Progenitor cell of endocrine pancreas (in vitro differentiated cells): ENCODE measurements around the gene SURF4. TPM values are rescaled to one million over a fixed set of nuclear protein-coding genes. Genes with fewer than 3 reads are reported as not detected.

Experiments used
- DNase-seq: peaks from one replicate; pipeline ENCODE4 v3.0.0; 2021; ENCODE audit warnings: low spot score; ENCODE audit not compliant: unreplicated experiment
- H3K27ac Mint-ChIP-seq: 2 replicates; pipeline ENCODE4 v1.8.0; 2021; ENCODE audit warnings: mild to moderate bottlenecking, moderate library complexity, mixed read lengths
- H3K27me3 Mint-ChIP-seq: 2 replicates; pipeline ENCODE4 v1.8.0; 2021; ENCODE audit warnings: mixed read lengths
- H3K36me3 Mint-ChIP-seq: 2 replicates; pipeline ENCODE4 v1.8.0; 2022; ENCODE audit warnings: mixed read lengths; ENCODE audit not compliant: insufficient read depth
- H3K4me1 Mint-ChIP-seq: 2 replicates; pipeline ENCODE4 v1.8.0; 2021; ENCODE audit warnings: low read depth, mixed read lengths
- H3K4me3 Mint-ChIP-seq: 2 replicates; pipeline ENCODE4 v1.8.0; 2021; ENCODE audit warnings: low read depth, mild to moderate bottlenecking, moderate library complexity, mixed read lengths
- H3K9me3 Mint-ChIP-seq: 2 replicates; pipeline ENCODE4 v1.8.0; 2021; ENCODE audit warnings: low read depth, mixed read lengths
- CTCF ChIP-seq: fragments of 200-600 bp; sonication (generic); IDR thresholded peaks from one replicate; pipeline ENCODE4 v1.5.0; 2021; ENCODE audit warnings: antibody characterized with exemption, mild to moderate bottlenecking; ENCODE audit not compliant: unreplicated experiment
- long read RNA-seq: library from polyadenylated mRNA; unstranded; transcript quantifications from one replicate; pipeline ENCODE4 v2.0.0, GENCODE V29; 2020
- total RNA-seq: library from RNA; stranded (reverse); gene quantifications from 2 replicates; pipeline ENCODE4 v1.2.1, GENCODE V29; 2021

SURF4 gene
- total RNA-seq = 120 and 122 TPM in 2 replicates
- long read RNA-seq, transcript SURF4-207 (5 exons, 2,863 nt) = minor isoform, 11 of 638 reads
- long read RNA-seq, transcript SURF4-202 (6 exons, 2,984 nt) = major isoform, 561 of 638 reads
- long read RNA-seq, partial matches to known transcripts = 21 of 638 reads
- long read RNA-seq, other reads (novel, unspliced or antisense) = 42 of 638 reads

- no peak for TF ChIP-seq CTCF
- Mint-ChIP-seq H3K27me3 (no peaks in the 10 kb centered on the region), H3K4me3 (peak within 1 kb of the TSS; percentile 91), H3K36me3 (no peaks in the 10 kb centered on the region), H3K9me3 (no peaks in the 10 kb centered on the region), H3K4me1 (peaks cover 14% of the 10 kb centered on the region), H3K27ac (peak within 1 kb of the TSS; percentile 96)
- peak; percentile 92 for DNase-seq
These were observed at the start of gene SURF4, which contains the start of gene STKLD1 for GRCh38 chr9:133375724-133376654. Gene SURF4, minus strand, starts transcription at chr9:133376060. Its CDS starts 91 bp downstream, at chr9:133375969. Gene STKLD1, plus strand, starts transcription at chr9:133376366. Its CDS starts 108 bp downstream, at chr9:133376474.

- Mint-ChIP-seq H3K9me3 (no peaks in the 10 kb centered on the region), H3K27ac (no peak overlapping the region), H3K36me3 (peaks cover 1% of the 10 kb centered on the region), H3K4me3 (no peak overlapping the region), H3K4me1 (peaks cover 10% of the 10 kb centered on the region), H3K27me3 (peaks cover 7% of the 10 kb centered on the region)
- TF ChIP-seq CTCF = no peak
- no peak for DNase-seq
These were observed 49.3 kb upstream of the SURF4 start for GRCh38 chr9:133425049-133425632.

GRCh38 chr9:133424187-133424586, 48.3 kb upstream of the SURF4 start:
- peaks cover 3% of the 10 kb centered on the region for H3K27me3 Mint-ChIP-seq
- no peak overlapping the region for H3K4me3 Mint-ChIP-seq
- no peak for DNase-seq
- peaks cover 3% of the 10 kb centered on the region for H3K36me3 Mint-ChIP-seq
- TF ChIP-seq CTCF = no peak
- H3K9me3 Mint-ChIP-seq = no peaks in the 10 kb centered on the region
- H3K27ac Mint-ChIP-seq = no peak overlapping the region
- H3K4me1 Mint-ChIP-seq = peaks cover 13% of the 10 kb centered on the region

DNA sequence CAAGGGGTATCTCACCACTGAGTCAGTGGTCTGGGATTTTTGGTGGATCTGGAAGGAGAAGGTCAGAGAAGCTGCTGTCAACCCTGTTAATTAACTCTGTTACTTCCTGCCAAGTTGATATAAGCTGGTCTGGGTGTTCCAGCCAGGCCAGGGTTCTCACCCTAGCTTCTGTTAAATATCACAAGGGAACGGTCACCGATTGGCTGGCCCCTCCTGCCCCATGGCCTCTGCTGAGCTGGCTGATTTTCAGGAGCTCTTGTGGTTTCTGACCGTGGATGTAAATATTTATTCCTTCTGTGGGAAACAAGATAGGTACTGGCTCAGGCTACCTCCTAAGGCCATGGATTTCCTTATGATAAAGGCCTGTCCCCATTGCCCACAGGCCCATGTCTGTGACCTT, 47.4 kb upstream of the SURF4 start:
- no peak overlapping the region for H3K4me3 Mint-ChIP-seq
- H3K27me3 Mint-ChIP-seq = peaks cover 3% of the 10 kb centered on the region
- H3K27ac Mint-ChIP-seq = peak overlapping the region; percentile 34

More for the DNA sequence above, 47.4 kb upstream of the SURF4 start:
- no peak for DNase-seq
- TF ChIP-seq CTCF = no peak
- Mint-ChIP-seq H3K9me3 (no peaks in the 10 kb centered on the region), H3K36me3 (peaks cover 3% of the 10 kb centered on the region), H3K4me1 (peaks cover 21% of the 10 kb centered on the region)
